GM12878 (cell line): ENCODE measurements around the gene NFKBIB. TPM values are rescaled to one million over a fixed set of nuclear protein-coding genes. Genes with fewer than 3 reads are reported as not detected.
A peak's percentile ranks its signal among the peaks of the same experiment; 100 is the strongest.

Experiments
- BMI1 ChIP-seq: fragments of 450-650 bp; IDR thresholded peaks from 2 replicates; pipeline ENCODE4 v1.6.1; 2016; ENCODE audit warnings: mild to moderate bottlenecking, moderate library complexity, borderline replicate concordance
- CHD2 ChIP-seq: IDR thresholded peaks from 2 replicates; pipeline ENCODE4 v1.6.1; 2011; ENCODE audit warnings: low read depth, low read length, improper control_type of control experiment, borderline replicate concordance
- DPF2 ChIP-seq: fragments of 450-650 bp; IDR thresholded peaks from 2 replicates; pipeline ENCODE4 v1.6.1; 2017; ENCODE audit warnings: mild to moderate bottlenecking
- EED ChIP-seq: sonication (generic); IDR thresholded peaks from 2 replicates; pipeline ENCODE4 v1.6.1; 2016; ENCODE audit warnings: antibody characterized with exemption, low read depth
- EP300 ChIP-seq, 2 experiments: fragments of 150-350 bp in 1 of 2; IDR thresholded peaks; 2 replicates each; pipeline ENCODE4 v1.6.1; 2011 to 2012; ENCODE audit warnings: low read depth in 2 of 2, low read length in 2 of 2, borderline replicate concordance in 1 of 2, improper control_type of control experiment in 1 of 2, inconsistent platforms in 1 of 2; ENCODE audit not compliant: control insufficient read depth in 1 of 2
- EZH2 ChIP-seq: IDR thresholded peaks from 2 replicates; pipeline ENCODE4 v1.6.1; 2012; ENCODE audit warnings: low read depth, mild to moderate bottlenecking, control low read depth, inconsistent platforms, low read length, borderline replicate concordance; ENCODE audit not compliant: control insufficient read depth
- FOS ChIP-seq: IDR thresholded peaks from 3 replicates; pipeline ENCODE4 v1.6.1; 2011; ENCODE audit warnings: borderline replicate concordance; ENCODE audit not compliant: insufficient read length; ENCODE audit errors: extremely low read depth
- GABPA ChIP-seq: IDR thresholded peaks from 2 replicates; pipeline ENCODE4 v1.6.1; 2014; ENCODE audit warnings: antibody characterized with exemption, low read depth, mild to moderate bottlenecking, inconsistent platforms
- GATAD2B ChIP-seq: fragments of 450-650 bp; conservative IDR thresholded peaks from 2 replicates; pipeline ENCODE4 v1.6.1; 2017; ENCODE audit warnings: low read depth, mild to moderate bottlenecking, moderate library complexity
- MEF2B ChIP-seq: fragments of 450-650 bp; IDR thresholded peaks from 2 replicates; pipeline ENCODE4 v1.6.1; 2018; ENCODE audit warnings: mild to moderate bottlenecking, moderate library complexity; ENCODE audit not compliant: partially characterized antibody, poor library complexity, severe bottlenecking
- MTA3 ChIP-seq: IDR thresholded peaks from 2 replicates; pipeline ENCODE4 v1.6.1; 2012; ENCODE audit warnings: low read length, inconsistent platforms, borderline replicate concordance
- NFIC ChIP-seq: IDR thresholded peaks from 2 replicates; pipeline ENCODE4 v1.6.1; 2012; ENCODE audit warnings: low read depth, mild to moderate bottlenecking, inconsistent platforms, low read length, moderate library complexity
- RBBP5 ChIP-seq: fragments of 200-600 bp; sonication (generic); conservative IDR thresholded peaks from 2 replicates; pipeline ENCODE4 v1.6.1; 2016
- SMARCA5 ChIP-seq: fragments of 450-650 bp; IDR thresholded peaks from 2 replicates; pipeline ENCODE4 v1.6.1; 2017; ENCODE audit warnings: mild to moderate bottlenecking
- SRF ChIP-seq, 2 experiments: IDR thresholded peaks; 2 replicates each; pipeline ENCODE4 v1.6.1; 2011; ENCODE audit warnings: low read depth in 2 of 2, low read length in 2 of 2, mild to moderate bottlenecking in 1 of 2, moderate library complexity in 1 of 2
- SUPT20H ChIP-seq: IDR thresholded peaks from 2 replicates; pipeline ENCODE4 v1.6.1; 2011; ENCODE audit warnings: low read depth, mild to moderate bottlenecking, low read length, moderate library complexity, borderline replicate concordance; ENCODE audit not compliant: control insufficient read depth
- YY1 ChIP-seq: IDR thresholded peaks from 2 replicates; pipeline ENCODE4 v1.6.1; 2011; ENCODE audit warnings: low read depth, mild to moderate bottlenecking, low read length
- ZNF274 ChIP-seq: IDR thresholded peaks from one replicate; pipeline ENCODE4 v1.8.0; 2011; ENCODE audit not compliant: insufficient read length, insufficient read depth
- ZNF622 ChIP-seq: fragments of 450-650 bp; IDR thresholded peaks from 2 replicates; pipeline ENCODE4 v1.6.1; 2017; ENCODE audit warnings: mild to moderate bottlenecking, inconsistent platforms
- polyA plus RNA-seq, 11 experiments: library from polyadenylated mRNA; depleted of rRNA in 4 of 11; unstranded in 6 of 11; stranded (reverse) in 5 of 11; fragments of >200 nt; fragmentation: Nextera tagmentation in 4 of 11; fragmentation: Illumina TruSeq in 1 of 11; extraction: Ambion mirVana in 4 of 11; extraction: Trizol in 1 of 11; gene quantifications; 1 replicate in 1 of 11; 2 replicates in 10 of 11; pipeline versions ENCODE4 v1.2.1 to v1.2.3, GENCODE V29; 2011 to 2016; ENCODE audit warnings: inconsistent platforms in 2 of 11, missing spikeins in 2 of 11, low read depth in 1 of 11
- total RNA-seq, 4 experiments: library from RNA; depleted of rRNA in 3 of 4; stranded (reverse); fragments of >200 nt in 3 of 4; fragmentation: Illumina TruSeq in 1 of 4; extraction: Trizol in 1 of 4; gene quantifications; 2 replicates each; pipeline versions ENCODE4 v1.2.1 to v1.2.3, GENCODE V29; 2013 to 2021
- TF ChIP-seq, protein P1 (sequence below): fragments of 450-650 bp; formaldehyde crosslinking; IDR thresholded peaks from 2 replicates; pipeline ENCODE4 v1.4.0; 2022; ENCODE audit warnings: mild to moderate bottlenecking, moderate library complexity
- TF ChIP-seq, protein P2 (sequence below): fragments of 450-650 bp; IDR thresholded peaks from 2 replicates; pipeline ENCODE4 v1.6.1; 2018; ENCODE audit warnings: mild to moderate bottlenecking, low read depth, moderate library complexity; ENCODE audit not compliant: partially characterized antibody
- TF ChIP-seq, protein P3 (sequence below): IDR thresholded peaks from 2 replicates; pipeline ENCODE4 v1.6.1; 2011; ENCODE audit warnings: low read depth, mild to moderate bottlenecking, low read length, moderate library complexity, borderline replicate concordance; ENCODE audit errors: extremely low read depth
- TF ChIP-seq, protein P4 (sequence below): fragments of 450-650 bp; IDR thresholded peaks from 2 replicates; pipeline ENCODE4 v1.6.1; 2016; ENCODE audit warnings: mild to moderate bottlenecking

NFKBIB gene
- total and polyA plus RNA-seq, 10 of the 15 experiments (the other 5 are each of a cell fraction or from before 2014, with no cell fraction given), result 1.2 to 60.9 (median 31.0) TPM

DNA sequence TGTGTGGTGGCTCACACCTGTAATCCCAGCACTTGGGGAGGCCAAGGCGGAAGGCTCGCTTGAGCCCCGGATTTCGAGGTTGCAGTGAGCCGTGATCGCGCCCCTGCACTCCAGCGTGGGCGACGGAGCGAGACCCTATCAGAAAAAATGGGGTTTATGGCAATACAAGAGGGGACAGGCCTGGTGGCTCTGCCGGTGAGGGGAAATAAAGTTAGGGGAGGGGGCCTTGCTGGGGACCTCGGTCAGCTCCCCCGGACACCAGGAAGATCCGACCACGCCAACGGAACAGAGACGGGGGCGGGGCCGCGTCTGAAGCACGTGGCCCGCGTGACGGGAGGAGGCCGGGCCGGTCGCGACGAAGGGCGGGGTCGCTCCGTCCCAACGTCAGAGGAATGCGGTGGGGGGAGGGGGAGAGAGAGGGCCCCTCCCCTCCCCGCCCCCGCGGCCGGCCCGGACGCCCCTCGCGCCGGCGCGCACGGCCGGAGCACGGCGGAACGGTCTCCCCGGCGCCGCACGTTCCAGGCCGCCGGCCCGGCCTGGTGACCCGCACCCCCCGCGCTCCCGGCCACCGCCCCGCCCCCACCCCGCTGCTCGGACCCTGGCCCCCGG is 48.0 kb upstream of the NFKBIB start (continued):
- TF ChIP-seq, protein P1, sequence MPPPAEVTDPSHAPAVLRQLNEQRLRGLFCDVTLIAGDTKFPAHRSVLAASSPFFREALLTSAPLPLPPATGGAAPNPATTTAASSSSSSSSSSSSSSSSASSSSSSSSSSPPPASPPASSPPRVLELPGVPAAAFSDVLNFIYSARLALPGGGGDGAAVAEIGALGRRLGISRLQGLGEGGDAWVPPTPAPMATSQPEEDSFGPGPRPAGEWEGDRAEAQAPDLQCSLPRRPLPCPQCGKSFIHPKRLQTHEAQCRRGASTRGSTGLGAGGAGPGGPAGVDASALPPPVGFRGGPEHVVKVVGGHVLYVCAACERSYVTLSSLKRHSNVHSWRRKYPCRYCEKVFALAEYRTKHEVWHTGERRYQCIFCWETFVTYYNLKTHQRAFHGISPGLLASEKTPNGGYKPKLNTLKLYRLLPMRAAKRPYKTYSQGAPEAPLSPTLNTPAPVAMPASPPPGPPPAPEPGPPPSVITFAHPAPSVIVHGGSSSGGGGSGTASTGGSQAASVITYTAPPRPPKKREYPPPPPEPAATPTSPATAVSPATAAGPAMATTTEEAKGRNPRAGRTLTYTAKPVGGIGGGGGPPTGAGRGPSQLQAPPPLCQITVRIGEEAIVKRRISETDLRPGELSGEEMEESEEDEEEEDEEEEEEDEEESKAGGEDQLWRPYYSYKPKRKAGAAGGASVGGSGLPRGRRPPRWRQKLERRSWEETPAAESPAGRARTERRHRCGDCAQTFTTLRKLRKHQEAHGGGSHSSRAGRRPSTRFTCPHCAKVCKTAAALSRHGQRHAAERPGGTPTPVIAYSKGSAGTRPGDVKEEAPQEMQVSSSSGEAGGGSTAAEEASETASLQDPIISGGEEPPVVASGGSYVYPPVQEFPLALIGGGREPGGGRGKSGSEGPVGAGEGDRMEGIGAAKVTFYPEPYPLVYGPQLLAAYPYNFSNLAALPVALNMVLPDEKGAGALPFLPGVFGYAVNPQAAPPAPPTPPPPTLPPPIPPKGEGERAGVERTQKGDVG (CRISPR knock-in tag), result no peak
- TF ChIP-seq EED (no peak), RBBP5 (no peak), GABPA (no peak), ZNF622 (no peak), ZNF274 (no peak), MTA3 (no peak), BMI1 (no peak), EZH2 (no peak), SRF (IDR thresholded peaks at IDR 0.05; ENCODE audit: low read depth in 2 of 2, low read length in 2 of 2) (peak in 1 of 2 experiments; percentile 18; a peak in 1 of 4 replicates), SMARCA5 (no peak), SUPT20H (no peak), MEF2B (peak; percentile 30), YY1 (no peak; the same call in 1 of the 2 replicates), GATAD2B (peak; percentile 63; the same call in 1 of the 2 replicates), NFIC (no peak), EP300 (IDR thresholded peaks at IDR 0.05; ENCODE audit: borderline replicate concordance in 1 of 2, control insufficient read depth in 1 of 2, low read depth in 2 of 2, low read length in 2 of 2) (no peak), DPF2 (peak; percentile 60; the same call in 1 of the 2 replicates), FOS (no peak), CHD2 (peak; percentile 89)
- TF ChIP-seq, protein P2, sequence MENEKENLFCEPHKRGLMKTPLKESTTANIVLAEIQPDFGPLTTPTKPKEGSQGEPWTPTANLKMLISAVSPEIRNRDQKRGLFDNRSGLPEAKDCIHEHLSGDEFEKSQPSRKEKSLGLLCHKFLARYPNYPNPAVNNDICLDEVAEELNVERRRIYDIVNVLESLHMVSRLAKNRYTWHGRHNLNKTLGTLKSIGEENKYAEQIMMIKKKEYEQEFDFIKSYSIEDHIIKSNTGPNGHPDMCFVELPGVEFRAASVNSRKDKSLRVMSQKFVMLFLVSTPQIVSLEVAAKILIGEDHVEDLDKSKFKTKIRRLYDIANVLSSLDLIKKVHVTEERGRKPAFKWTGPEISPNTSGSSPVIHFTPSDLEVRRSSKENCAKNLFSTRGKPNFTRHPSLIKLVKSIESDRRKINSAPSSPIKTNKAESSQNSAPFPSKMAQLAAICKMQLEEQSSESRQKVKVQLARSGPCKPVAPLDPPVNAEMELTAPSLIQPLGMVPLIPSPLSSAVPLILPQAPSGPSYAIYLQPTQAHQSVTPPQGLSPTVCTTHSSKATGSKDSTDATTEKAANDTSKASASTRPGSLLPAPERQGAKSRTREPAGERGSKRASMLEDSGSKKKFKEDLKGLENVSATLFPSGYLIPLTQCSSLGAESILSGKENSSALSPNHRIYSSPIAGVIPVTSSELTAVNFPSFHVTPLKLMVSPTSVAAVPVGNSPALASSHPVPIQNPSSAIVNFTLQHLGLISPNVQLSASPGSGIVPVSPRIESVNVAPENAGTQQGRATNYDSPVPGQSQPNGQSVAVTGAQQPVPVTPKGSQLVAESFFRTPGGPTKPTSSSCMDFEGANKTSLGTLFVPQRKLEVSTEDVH, result no peak
- TF ChIP-seq, protein P3, sequence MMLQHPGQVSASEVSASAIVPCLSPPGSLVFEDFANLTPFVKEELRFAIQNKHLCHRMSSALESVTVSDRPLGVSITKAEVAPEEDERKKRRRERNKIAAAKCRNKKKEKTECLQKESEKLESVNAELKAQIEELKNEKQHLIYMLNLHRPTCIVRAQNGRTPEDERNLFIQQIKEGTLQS, result 0 out of 2 replicates have a peak, but pooled peaks have one; percentile 39
- TF ChIP-seq, protein P4, sequence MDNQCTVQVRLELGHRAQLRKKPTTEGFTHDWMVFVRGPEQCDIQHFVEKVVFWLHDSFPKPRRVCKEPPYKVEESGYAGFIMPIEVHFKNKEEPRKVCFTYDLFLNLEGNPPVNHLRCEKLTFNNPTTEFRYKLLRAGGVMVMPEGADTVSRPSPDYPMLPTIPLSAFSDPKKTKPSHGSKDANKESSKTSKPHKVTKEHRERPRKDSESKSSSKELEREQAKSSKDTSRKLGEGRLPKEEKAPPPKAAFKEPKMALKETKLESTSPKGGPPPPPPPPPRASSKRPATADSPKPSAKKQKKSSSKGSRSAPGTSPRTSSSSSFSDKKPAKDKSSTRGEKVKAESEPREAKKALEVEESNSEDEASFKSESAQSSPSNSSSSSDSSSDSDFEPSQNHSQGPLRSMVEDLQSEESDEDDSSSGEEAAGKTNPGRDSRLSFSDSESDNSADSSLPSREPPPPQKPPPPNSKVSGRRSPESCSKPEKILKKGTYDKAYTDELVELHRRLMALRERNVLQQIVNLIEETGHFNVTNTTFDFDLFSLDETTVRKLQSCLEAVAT, result peak; percentile 71
